Calu3 (cell line): ENCODE measurements around the gene ALDH1L1. TPM values are rescaled to one million over a fixed set of nuclear protein-coding genes. Genes with fewer than 3 reads are reported as not detected.

Source experiments
- BruUV-seq: library from RNA; stranded (reverse); fragments of 400-500 nt; replicated peaks from 2 replicates; lab custom pipeline; 2021; lab: Mats Ljungman, UMichigan
- CTCF ChIA-PET: fragments of 300-600 bp; sonication (Branson Sonifier 250); formaldehyde crosslinking; loops from one replicate; lab custom pipeline; 2022; ENCODE audit warnings: antibody characterized with exemption; lab: Charles Lee
- DNase-seq: peaks from one replicate; pipeline ENCODE4 v3.0.0; 2022
- H3K27ac Mint-ChIP-seq: one replicate; pipeline ENCODE4 v1.8.0; 2022; ENCODE audit warnings: mixed read lengths; ENCODE audit not compliant: unreplicated experiment
- H3K27me3 Mint-ChIP-seq: one replicate; pipeline ENCODE4 v1.8.0; 2022; ENCODE audit warnings: mixed read lengths; ENCODE audit not compliant: unreplicated experiment
- H3K36me3 Mint-ChIP-seq: one replicate; pipeline ENCODE4 v1.8.0; 2022; ENCODE audit warnings: mild to moderate bottlenecking, moderate library complexity, mixed read lengths; ENCODE audit not compliant: insufficient read depth, unreplicated experiment
- H3K4me1 Mint-ChIP-seq: one replicate; pipeline ENCODE4 v1.8.0; 2022; ENCODE audit warnings: mild to moderate bottlenecking, low read depth, mixed read lengths; ENCODE audit not compliant: unreplicated experiment
- H3K4me3 Mint-ChIP-seq: one replicate; pipeline ENCODE4 v1.8.0; 2022; ENCODE audit warnings: mild to moderate bottlenecking, low read depth, moderate library complexity, mixed read lengths; ENCODE audit not compliant: unreplicated experiment
- H3K9me3 Mint-ChIP-seq: one replicate; pipeline ENCODE4 v1.8.0; 2022; ENCODE audit warnings: low read depth, mixed read lengths; ENCODE audit not compliant: unreplicated experiment
- intact Hi-C: fragments of 100-400 bp; cut with micrococcal nuclease; formaldehyde crosslinking; loops from one replicate; pipeline ENCODE4 v1.10.0; 2022; ENCODE audit not compliant: unreplicated experiment
- total RNA-seq: library from RNA; stranded (reverse); gene quantifications from 2 replicates; pipeline ENCODE4 v1.2.3, GENCODE V29; 2022
- TF ChIP-seq, protein P1 (sequence below): fragments of 200-600 bp; IDR thresholded peaks from one replicate; pipeline ENCODE4 v1.8.0; 2022; ENCODE audit warnings: antibody characterized with exemption; ENCODE audit not compliant: unreplicated experiment

The ALDH1L1 gene
- total RNA-seq, 1 experiment from 2014 or later = 4.4 TPM

DNA sequence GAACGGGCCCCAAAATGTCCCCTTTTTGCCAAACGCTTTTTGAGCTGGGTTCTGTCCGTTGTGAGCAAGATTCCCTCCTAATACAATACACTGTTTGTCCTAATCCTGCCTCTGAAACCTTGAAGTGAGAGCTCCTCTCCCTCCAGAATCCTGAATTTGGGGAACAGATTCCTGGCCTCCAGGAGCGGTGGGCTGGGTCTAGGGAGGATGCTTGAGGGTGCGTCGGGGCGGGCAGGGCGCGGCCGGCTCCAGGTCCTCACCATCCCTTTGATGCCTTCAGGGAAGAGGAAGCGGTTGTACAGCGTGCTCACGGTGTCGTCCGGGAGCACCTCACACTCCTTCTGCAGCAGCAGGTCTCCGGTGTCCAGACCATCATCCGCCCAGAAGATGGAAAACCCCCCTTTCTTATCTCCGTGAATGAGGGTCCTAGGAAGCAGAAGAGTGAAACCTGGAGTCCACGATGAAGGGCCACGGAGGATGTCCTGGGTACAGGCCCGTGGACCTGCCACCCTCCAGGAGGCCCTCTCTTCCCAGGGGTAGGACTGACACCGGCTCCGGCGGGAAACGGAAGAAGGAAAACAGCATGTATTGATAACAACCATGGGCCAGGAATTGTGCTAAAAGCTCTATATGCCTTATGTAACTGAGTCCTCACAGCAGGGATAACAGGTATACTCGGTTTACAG is 23.2 kb downstream of the ALDH1L1 start:
- intact Hi-C loops = no loop called here
- Mint-ChIP-seq H3K27me3 (peaks cover 5% of the 10 kb centered on the region), H3K4me1 (no peaks in the 10 kb centered on the region), H3K36me3 (no peaks in the 10 kb centered on the region), H3K27ac (no peak overlapping the region), H3K4me3 (no peak overlapping the region), H3K9me3 (no peaks in the 10 kb centered on the region)
- TF ChIP-seq, protein P1, sequence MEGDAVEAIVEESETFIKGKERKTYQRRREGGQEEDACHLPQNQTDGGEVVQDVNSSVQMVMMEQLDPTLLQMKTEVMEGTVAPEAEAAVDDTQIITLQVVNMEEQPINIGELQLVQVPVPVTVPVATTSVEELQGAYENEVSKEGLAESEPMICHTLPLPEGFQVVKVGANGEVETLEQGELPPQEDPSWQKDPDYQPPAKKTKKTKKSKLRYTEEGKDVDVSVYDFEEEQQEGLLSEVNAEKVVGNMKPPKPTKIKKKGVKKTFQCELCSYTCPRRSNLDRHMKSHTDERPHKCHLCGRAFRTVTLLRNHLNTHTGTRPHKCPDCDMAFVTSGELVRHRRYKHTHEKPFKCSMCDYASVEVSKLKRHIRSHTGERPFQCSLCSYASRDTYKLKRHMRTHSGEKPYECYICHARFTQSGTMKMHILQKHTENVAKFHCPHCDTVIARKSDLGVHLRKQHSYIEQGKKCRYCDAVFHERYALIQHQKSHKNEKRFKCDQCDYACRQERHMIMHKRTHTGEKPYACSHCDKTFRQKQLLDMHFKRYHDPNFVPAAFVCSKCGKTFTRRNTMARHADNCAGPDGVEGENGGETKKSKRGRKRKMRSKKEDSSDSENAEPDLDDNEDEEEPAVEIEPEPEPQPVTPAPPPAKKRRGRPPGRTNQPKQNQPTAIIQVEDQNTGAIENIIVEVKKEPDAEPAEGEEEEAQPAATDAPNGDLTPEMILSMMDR = no peak
- BruUV-seq = no TSS peak
- CTCF ChIA-PET = interaction anchor here (0.6 kb wide), 1 partner anchor 49 kb away, joined by 5 read pairs; no protein-coding TSS in a partner anchor
- no peak for DNase-seq

DNA sequence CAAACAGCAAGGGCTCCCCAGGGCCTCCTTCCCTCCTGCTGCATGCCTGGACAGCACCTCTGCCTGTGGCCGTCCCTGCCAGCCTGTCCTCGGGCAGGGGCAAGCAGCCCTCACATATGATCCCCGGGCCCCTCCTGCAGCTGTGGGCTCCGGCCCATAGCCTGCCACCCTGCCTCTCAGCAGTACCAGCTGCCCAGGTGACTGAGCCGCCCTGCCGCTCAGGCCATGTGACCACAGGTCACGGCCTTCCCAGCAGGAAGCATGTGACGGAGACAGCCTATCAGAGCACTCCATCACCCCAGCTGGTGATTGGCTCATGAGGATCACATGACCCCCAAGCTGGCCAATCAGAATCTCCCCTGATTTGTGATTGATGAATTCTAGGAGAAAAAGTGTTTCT is 23.9 kb downstream of the ALDH1L1 start:
- Mint-ChIP-seq H3K27me3 (no peaks in the 10 kb centered on the region), H3K27ac (no peak overlapping the region), H3K9me3 (no peaks in the 10 kb centered on the region), H3K4me1 (no peaks in the 10 kb centered on the region), H3K36me3 (no peaks in the 10 kb centered on the region), H3K4me3 (no peak overlapping the region)
- DNase-seq = no peak
- CTCF ChIA-PET = no interaction called here
- BruUV-seq = no TSS peak
- TF ChIP-seq, protein P1 = no peak
- intact Hi-C loops = no loop called here

DNA sequence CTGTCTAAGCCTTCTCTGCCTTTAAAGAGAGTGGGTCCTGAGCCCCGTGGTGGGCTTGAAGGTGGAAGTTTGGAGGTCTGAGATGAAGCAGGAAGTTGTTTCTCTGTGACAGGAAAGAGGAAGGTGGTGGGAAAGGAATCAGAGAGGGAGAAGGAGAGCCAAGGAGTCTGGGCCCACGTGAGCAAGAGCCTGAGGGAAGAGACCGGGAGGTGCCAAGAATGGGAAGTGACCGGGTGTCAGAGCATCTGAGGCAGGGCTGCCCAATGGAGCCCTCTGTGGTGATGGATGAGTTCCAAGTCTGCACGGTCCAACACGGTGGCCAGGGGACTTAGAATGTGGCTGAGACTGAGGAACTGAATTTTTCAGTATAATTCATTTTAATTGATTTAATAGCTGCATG is 24.6 kb downstream of the ALDH1L1 start:
- CTCF ChIA-PET = no interaction called here
- BruUV-seq = no TSS peak
- Mint-ChIP-seq H3K36me3 (no peaks in the 10 kb centered on the region), H3K27ac (no peak overlapping the region), H3K27me3 (no peaks in the 10 kb centered on the region), H3K9me3 (no peaks in the 10 kb centered on the region), H3K4me3 (no peak overlapping the region), H3K4me1 (no peaks in the 10 kb centered on the region)
- no peak for DNase-seq
- TF ChIP-seq, protein P1 = no peak
- intact Hi-C loops = no loop called here

DNA sequence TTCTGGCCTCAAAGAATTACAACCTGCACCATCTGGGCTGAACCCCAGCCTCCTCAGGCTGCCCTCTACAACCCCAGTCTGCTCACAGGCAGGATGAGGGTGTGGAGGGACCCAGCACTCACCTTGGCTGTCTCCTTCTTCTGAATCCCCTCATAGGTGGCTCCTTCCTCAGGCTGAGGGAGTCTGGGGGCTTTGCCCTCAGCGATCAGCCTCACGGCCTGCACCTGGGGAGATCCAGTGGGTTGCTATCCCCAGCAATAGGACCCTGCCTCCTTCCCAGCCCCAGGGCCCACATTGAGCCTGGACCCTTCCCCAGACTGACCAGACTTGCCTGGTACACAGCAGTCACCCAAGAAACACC is 25.1 kb downstream of the ALDH1L1 start:
- BruUV-seq = no TSS peak
- Mint-ChIP-seq H3K27ac (no peak overlapping the region), H3K9me3 (no peaks in the 10 kb centered on the region), H3K36me3 (no peaks in the 10 kb centered on the region), H3K27me3 (no peaks in the 10 kb centered on the region), H3K4me3 (no peak overlapping the region), H3K4me1 (no peaks in the 10 kb centered on the region)
- CTCF ChIA-PET = no interaction called here
- no peak for DNase-seq
- intact Hi-C loops = no loop called here
- TF ChIP-seq, protein P1 = no peak
